Upper lobe of right lung (tissue), 1 donor: ENCODE data around the gene SYNPO. TPM values are rescaled to one million over a fixed set of nuclear protein-coding genes. Genes with fewer than 3 reads are reported as not detected.

Experiments used
- ATAC-seq: fragments of 200-7000 bp; cut with Tn5 transposase; one replicate; pipeline ENCODE4 v1.9.1; 2020; ENCODE audit warnings: mild to moderate bottlenecking, moderate library complexity
- DNase-seq: peaks from one replicate; pipeline ENCODE4 v3.0.0-alpha.2; 2020
- H3K27ac ChIP-seq: fragments of 200-600 bp; one replicate; pipeline ENCODE4 v1.8.0; 2022
- H3K27me3 ChIP-seq: fragments of 200-600 bp; one replicate; pipeline ENCODE4 v1.8.0; 2022; ENCODE audit warnings: mild to moderate bottlenecking
- H3K36me3 ChIP-seq: fragments of 200-600 bp; one replicate; pipeline ENCODE4 v1.8.0; 2022
- H3K4me1 ChIP-seq: fragments of 200-600 bp; one replicate; pipeline ENCODE4 v1.8.0; 2022
- H3K4me3 ChIP-seq: fragments of 200-600 bp; one replicate; pipeline ENCODE4 v1.8.0; 2022; ENCODE audit warnings: mild to moderate bottlenecking
- H3K9me3 ChIP-seq: fragments of 200-600 bp; one replicate; pipeline ENCODE4 v1.8.0; 2022
- intact Hi-C: fragments of 100-400 bp; cut with DNase I; formaldehyde crosslinking; loops from one replicate; pipeline ENCODE4 v1.11.0; 2022
- total RNA-seq: library from RNA; stranded (reverse); fragmentation: NEBNext Ultra II Directional; extraction: Animal tissue kit (Norgen Biotek cat#: 25700); gene quantifications from one replicate; pipeline ENCODE4 v1.2.1, GENCODE V29; 2021
- TF ChIP-seq, protein P1 (sequence below): fragments of 200-600 bp; IDR thresholded peaks from one replicate; pipeline ENCODE4 v1.8.0; 2022; ENCODE audit warnings: antibody characterized with exemption
- donor health status: DM: no; HTN: yes; CAD: no; lungs with severe emphysema.

The SYNPO gene
- total RNA-seq, 1 donor from 2014 or later, result 151 TPM

DNA sequence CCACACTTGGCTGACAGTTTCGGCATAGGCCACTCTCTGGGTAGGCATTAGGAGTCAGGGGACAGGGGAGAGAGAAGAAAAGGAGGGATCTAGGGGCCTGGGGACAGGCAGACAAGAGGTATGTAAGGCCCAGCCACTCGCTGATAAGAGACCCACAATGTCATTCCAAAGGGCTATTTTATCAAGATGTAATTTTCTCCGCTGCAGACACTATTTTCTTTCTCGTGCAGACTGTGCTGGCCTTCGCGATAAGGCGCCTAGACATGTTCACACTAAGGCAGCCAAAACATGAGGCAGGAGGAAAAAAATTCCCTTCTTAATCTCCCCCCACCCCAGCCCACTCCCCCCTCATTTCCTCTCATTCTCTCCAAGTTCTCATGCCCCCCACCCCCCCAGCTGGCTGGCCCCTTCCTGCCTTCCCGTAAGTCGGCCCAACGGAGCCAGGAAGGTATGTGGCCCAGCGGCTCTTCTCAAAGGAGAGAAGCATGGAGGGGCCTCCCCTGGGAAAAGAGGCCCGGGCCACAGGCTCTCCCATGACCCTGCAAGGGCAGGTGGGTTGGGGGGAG is 44.9 kb upstream of the SYNPO start:
- Histone ChIP-seq H3K27me3 (no peaks in the 10 kb centered on the region), H3K4me1 (peaks cover 36% of the 10 kb centered on the region), H3K4me3 (no peak overlapping the region), H3K36me3 (no peaks in the 10 kb centered on the region), H3K27ac (peak overlapping the region; percentile 64), H3K9me3 (no peaks in the 10 kb centered on the region)
- ATAC-seq (no peak), DNase-seq (peak; percentile 56)
- TF ChIP-seq, protein P1, sequence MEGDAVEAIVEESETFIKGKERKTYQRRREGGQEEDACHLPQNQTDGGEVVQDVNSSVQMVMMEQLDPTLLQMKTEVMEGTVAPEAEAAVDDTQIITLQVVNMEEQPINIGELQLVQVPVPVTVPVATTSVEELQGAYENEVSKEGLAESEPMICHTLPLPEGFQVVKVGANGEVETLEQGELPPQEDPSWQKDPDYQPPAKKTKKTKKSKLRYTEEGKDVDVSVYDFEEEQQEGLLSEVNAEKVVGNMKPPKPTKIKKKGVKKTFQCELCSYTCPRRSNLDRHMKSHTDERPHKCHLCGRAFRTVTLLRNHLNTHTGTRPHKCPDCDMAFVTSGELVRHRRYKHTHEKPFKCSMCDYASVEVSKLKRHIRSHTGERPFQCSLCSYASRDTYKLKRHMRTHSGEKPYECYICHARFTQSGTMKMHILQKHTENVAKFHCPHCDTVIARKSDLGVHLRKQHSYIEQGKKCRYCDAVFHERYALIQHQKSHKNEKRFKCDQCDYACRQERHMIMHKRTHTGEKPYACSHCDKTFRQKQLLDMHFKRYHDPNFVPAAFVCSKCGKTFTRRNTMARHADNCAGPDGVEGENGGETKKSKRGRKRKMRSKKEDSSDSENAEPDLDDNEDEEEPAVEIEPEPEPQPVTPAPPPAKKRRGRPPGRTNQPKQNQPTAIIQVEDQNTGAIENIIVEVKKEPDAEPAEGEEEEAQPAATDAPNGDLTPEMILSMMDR, result no peak
- intact Hi-C loops, result no loop called here

DNA sequence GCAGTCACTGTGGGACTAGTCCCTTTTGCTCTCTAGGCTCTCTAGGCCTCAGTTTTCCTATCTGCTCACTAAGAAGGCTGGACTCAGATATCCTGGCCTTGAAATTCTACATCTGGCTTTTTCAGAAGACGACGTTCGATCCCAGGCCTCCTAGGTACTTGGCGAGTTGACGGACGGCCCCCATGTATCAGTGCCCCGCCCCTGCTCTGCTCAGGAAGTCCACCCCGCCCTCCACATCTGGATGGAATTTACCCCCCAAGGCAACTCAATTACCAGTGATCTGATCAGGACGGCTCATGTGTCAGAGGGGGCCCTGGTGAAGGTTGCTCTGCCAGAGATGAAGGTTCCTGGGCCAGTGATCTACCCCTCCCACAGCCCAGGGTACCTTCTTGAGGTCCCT is 44.1 kb upstream of the SYNPO start:
- ATAC-seq (no peak), DNase-seq (peak; percentile 42)
- H3K4me1 ChIP-seq, result peaks cover 30% of the 10 kb centered on the region
- H3K27ac ChIP-seq, result peak overlapping the region; percentile 64
- H3K4me3 ChIP-seq, result no peak overlapping the region
- H3K36me3 ChIP-seq, result no peaks in the 10 kb centered on the region
- no peaks in the 10 kb centered on the region for H3K9me3 ChIP-seq
- intact Hi-C loops, result no loop called here
- no peaks in the 10 kb centered on the region for H3K27me3 ChIP-seq
- TF ChIP-seq, protein P1, result no peak

DNA sequence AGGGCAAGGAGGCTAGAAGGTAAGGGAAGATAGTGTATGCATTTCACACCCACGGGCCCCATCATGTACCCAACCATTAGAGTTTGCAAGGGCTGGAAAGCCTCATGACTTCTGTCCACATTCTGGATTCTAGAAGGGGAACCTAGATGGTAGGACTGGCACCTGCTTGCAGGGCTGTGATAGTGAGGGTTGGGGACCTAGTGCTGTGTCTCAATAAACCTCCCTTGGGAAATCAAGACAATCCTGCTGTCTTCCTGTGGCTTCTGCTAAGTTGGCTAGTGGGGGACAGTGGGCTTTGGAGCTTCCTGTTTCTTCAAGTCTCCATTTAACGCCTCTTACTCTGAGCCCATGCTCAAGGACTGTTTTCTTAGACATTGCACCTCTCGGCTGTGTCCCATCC is 43.6 kb upstream of the SYNPO start:
- H3K9me3 ChIP-seq, result no peaks in the 10 kb centered on the region
- TF ChIP-seq, protein P1, result no peak
- H3K27ac ChIP-seq, result no peak overlapping the region
- ATAC-seq (no peak), DNase-seq (no peak)
- no peaks in the 10 kb centered on the region for H3K36me3 ChIP-seq
- peaks cover 29% of the 10 kb centered on the region for H3K4me1 ChIP-seq
- intact Hi-C loops, result no loop called here
- H3K4me3 ChIP-seq, result no peak overlapping the region
- no peaks in the 10 kb centered on the region for H3K27me3 ChIP-seq

DNA sequence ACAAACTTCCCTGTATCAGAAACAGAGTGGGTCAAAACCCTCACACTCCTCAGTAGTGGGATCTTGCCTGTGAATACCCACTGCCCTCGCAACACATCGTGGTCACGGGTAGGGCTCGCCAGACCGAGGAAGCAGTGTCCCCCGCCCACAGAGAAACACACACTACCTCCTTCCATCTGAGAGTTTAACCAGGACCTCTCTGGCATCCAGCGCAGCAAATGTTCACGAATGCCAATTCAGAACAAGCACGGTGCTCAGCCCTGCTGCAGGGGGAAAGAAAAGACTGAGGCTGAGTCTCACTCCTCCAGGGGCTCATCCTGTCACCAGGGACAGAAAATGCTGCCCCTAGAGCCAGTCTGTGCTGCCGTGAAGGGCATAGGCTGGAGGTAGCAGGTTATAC is 42.5 kb upstream of the SYNPO start:
- H3K36me3 ChIP-seq, result no peaks in the 10 kb centered on the region
- no peaks in the 10 kb centered on the region for H3K27me3 ChIP-seq
- peaks cover 27% of the 10 kb centered on the region for H3K4me1 ChIP-seq
- H3K4me3 ChIP-seq, result no peak overlapping the region
- DNase-seq (peak; percentile 49), ATAC-seq (no peak)
- no peak overlapping the region for H3K27ac ChIP-seq
- H3K9me3 ChIP-seq, result no peaks in the 10 kb centered on the region
- intact Hi-C loops, result no loop called here
- TF ChIP-seq, protein P1, result no peak

DNA sequence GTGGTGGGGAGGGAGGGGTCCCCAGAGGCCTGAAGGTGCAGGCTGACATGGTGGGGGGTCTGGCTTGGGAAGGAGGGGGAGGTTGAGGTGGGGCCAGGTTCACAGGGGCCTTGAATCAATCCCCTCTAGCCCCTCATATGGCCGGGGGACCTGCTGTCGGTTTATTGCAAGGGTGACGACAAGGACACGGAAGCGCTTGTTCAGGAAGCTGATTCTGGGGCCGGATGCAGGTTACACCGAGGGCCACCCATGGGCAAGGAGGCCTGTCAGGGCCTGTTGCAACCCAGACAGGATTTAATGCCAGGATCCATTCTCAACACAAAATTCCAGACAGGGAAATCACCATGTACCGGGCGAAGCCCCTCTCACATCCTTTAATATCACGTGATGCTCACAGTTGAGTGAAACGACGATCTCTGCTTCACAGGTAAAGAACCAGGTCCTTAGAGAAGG is 41.6 kb upstream of the SYNPO start:
- intact Hi-C loops, result no loop called here
- peaks cover 23% of the 10 kb centered on the region for H3K4me1 ChIP-seq
- H3K36me3 ChIP-seq, result no peaks in the 10 kb centered on the region
- H3K9me3 ChIP-seq, result no peaks in the 10 kb centered on the region
- no peaks in the 10 kb centered on the region for H3K27me3 ChIP-seq
- H3K27ac ChIP-seq, result no peak overlapping the region
- DNase-seq, result peak; percentile 54
- ATAC-seq, result no peak
- TF ChIP-seq, protein P1, result no peak
- no peak overlapping the region for H3K4me3 ChIP-seq

DNA sequence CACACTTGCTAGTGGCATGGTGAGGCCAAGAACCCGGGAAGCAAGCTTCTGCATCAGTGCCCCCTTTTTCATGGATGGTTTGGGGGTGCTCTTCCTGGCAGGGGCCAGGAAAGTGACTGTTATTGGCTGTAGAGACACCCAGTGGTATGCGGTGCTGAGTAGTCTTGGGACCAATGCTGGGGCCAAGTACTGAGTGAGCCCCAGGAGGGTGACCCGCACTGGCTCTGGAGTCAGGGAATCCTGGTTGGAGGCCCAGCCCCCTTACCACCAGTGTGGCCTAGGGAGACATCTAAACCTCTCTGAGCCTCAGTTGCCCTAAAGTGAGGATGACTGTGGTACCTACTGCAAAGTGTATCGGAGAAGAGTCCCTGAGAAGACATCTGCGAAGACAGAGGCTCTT is 41.2 kb upstream of the SYNPO start:
- H3K27ac ChIP-seq, result peak overlapping the region; percentile 31
- TF ChIP-seq, protein P1, result no peak
- H3K36me3 ChIP-seq, result no peaks in the 10 kb centered on the region
- H3K9me3 ChIP-seq, result no peaks in the 10 kb centered on the region
- H3K4me1 ChIP-seq, result peaks cover 19% of the 10 kb centered on the region
- no peaks in the 10 kb centered on the region for H3K27me3 ChIP-seq
- intact Hi-C loops, result no loop called here
- H3K4me3 ChIP-seq, result no peak overlapping the region
- ATAC-seq (no peak), DNase-seq (no peak)
